Measurements from ENCODE around the gene ENPEP.

- TF ChIP-seq PRDM10 (CRISPR knock-in tag; IDR thresholded peaks at IDR 0.05; ENCODE audit: low read depth) = no peak
- TF ChIP-seq ETV6 (CRISPR knock-in tag; conservative IDR thresholded peaks at IDR 0.05) = no peak
These were observed 120.5 kb downstream of the ENPEP start for GRCh38 chr4:110596431-110596830.

Measured in HepG2 (cell line).